ENCODE results near the gene PPP2R5C. TPM values are rescaled to one million over a fixed set of nuclear protein-coding genes. Genes with fewer than 3 reads are reported as not detected.

PPP2R5C gene
- total RNA-seq, 1 experiment from 2014 or later: 301 TPM

GRCh38 chr14:101926620-101927019 is 165.1 kb downstream of the PPP2R5C start:
- Histone ChIP-seq H3K4me1 (ENCODE audit: low read length) (no peaks in the 10 kb centered on the region; the same call in 1 of the 2 replicates), H4K20me1 (ENCODE audit: insufficient read depth, low read depth, low read length) (no peaks in the 10 kb centered on the region), H3K27ac (ENCODE audit: low read length) (no peak overlapping the region), H3K79me2 (ENCODE audit: low read length) (no peaks in the 10 kb centered on the region), H3K9me3 (ENCODE audit: low read length) (no peaks in the 10 kb centered on the region), H3K27me3 (ENCODE audit: low read length) (no peaks in the 10 kb centered on the region), H3K4me2 (ENCODE audit: low read depth, low read length, poor library complexity, severe bottlenecking) (no peak overlapping the region), H3K9ac (ENCODE audit: low read length) (no peak overlapping the region), H3K9me2 (replicated peaks; ENCODE audit: insufficient read depth, low read length) (no peaks in the 10 kb centered on the region), H3K36me3 (ENCODE audit: insufficient read depth, low read length) (peaks cover 14% of the 10 kb centered on the region; the same call in 1 of the 2 replicates), H2AFZ (ENCODE audit: low read length) (no peak overlapping the region), H3K4me3 (ENCODE audit: low read length) (no peak overlapping the region)
- DNase-seq: no peak

GRCh38 chr14:101927859-101928258 is 166.3 kb downstream of the PPP2R5C start:
- no peak overlapping the region for H3K9ac ChIP-seq (ENCODE audit: low read length)
- no peak for DNase-seq
- H3K27me3 ChIP-seq (ENCODE audit: low read length): no peaks in the 10 kb centered on the region

GRCh38 chr14:101928415-101928841 is 166.9 kb downstream of the PPP2R5C start:
- no peaks in the 10 kb centered on the region for H3K79me2 ChIP-seq (ENCODE audit: low read length)
- no peak overlapping the region for H3K27ac ChIP-seq (ENCODE audit: low read length)
- H3K27me3 ChIP-seq (ENCODE audit: low read length): no peaks in the 10 kb centered on the region
- H2AFZ ChIP-seq (ENCODE audit: low read length): no peak overlapping the region
- H3K36me3 ChIP-seq (ENCODE audit: insufficient read depth, low read length): peaks cover 14% of the 10 kb centered on the region; the same call in 1 of the 2 replicates
- DNase-seq: no peak
- H3K9me2 ChIP-seq (replicated peaks; ENCODE audit: insufficient read depth, low read length): no peaks in the 10 kb centered on the region
- H4K20me1 ChIP-seq (ENCODE audit: insufficient read depth, low read depth, low read length): no peaks in the 10 kb centered on the region
- H3K4me2 ChIP-seq (ENCODE audit: low read depth, low read length, poor library complexity, severe bottlenecking): no peak overlapping the region
- H3K9ac ChIP-seq (ENCODE audit: low read length): no peak overlapping the region
- no peaks in the 10 kb centered on the region; the same call in 1 of the 2 replicates for H3K4me1 ChIP-seq (ENCODE audit: low read length)
- H3K9me3 ChIP-seq (ENCODE audit: low read length): no peaks in the 10 kb centered on the region
- H3K4me3 ChIP-seq (ENCODE audit: low read length): no peak overlapping the region

More at GRCh38 chr14:101927859-101928258, 166.3 kb downstream of the PPP2R5C start:
- no peaks in the 10 kb centered on the region for H3K9me3 ChIP-seq (ENCODE audit: low read length)
- no peak overlapping the region for H3K4me3 ChIP-seq (ENCODE audit: low read length)
- no peak overlapping the region for H3K4me2 ChIP-seq (ENCODE audit: low read depth, low read length, poor library complexity, severe bottlenecking)
- H3K36me3 ChIP-seq (ENCODE audit: insufficient read depth, low read length): peaks cover 14% of the 10 kb centered on the region; the same call in 1 of the 2 replicates
- no peak overlapping the region for H3K27ac ChIP-seq (ENCODE audit: low read length)
- no peaks in the 10 kb centered on the region for H3K79me2 ChIP-seq (ENCODE audit: low read length)
- no peaks in the 10 kb centered on the region for H3K9me2 ChIP-seq (replicated peaks; ENCODE audit: insufficient read depth, low read length)
- H2AFZ ChIP-seq (ENCODE audit: low read length): no peak overlapping the region
- H4K20me1 ChIP-seq (ENCODE audit: insufficient read depth, low read depth, low read length): no peaks in the 10 kb centered on the region
- H3K4me1 ChIP-seq (ENCODE audit: low read length): no peaks in the 10 kb centered on the region; the same call in 1 of the 2 replicates

- Histone ChIP-seq H3K4me1 (ENCODE audit: low read length) (no peaks in the 10 kb centered on the region; the same call in 1 of the 2 replicates), H3K79me2 (ENCODE audit: low read length) (no peaks in the 10 kb centered on the region), H3K27ac (ENCODE audit: low read length) (no peak overlapping the region), H3K9me3 (ENCODE audit: low read length) (no peaks in the 10 kb centered on the region), H3K4me3 (ENCODE audit: low read length) (no peak overlapping the region), H3K36me3 (ENCODE audit: insufficient read depth, low read length) (peaks cover 14% of the 10 kb centered on the region; the same call in 1 of the 2 replicates), H3K9ac (ENCODE audit: low read length) (no peak overlapping the region), H2AFZ (ENCODE audit: low read length) (no peak overlapping the region), H3K4me2 (ENCODE audit: low read depth, low read length, poor library complexity, severe bottlenecking) (no peak overlapping the region), H4K20me1 (ENCODE audit: insufficient read depth, low read depth, low read length) (no peaks in the 10 kb centered on the region), H3K27me3 (ENCODE audit: low read length) (no peaks in the 10 kb centered on the region), H3K9me2 (replicated peaks; ENCODE audit: insufficient read depth, low read length) (no peaks in the 10 kb centered on the region)
- no peak for DNase-seq
Observed at GRCh38 chr14:101929096-101929495, 167.6 kb downstream of the PPP2R5C start.

- no peaks in the 10 kb centered on the region for H3K79me2 ChIP-seq (ENCODE audit: low read length)
- no peaks in the 10 kb centered on the region for H3K27me3 ChIP-seq (ENCODE audit: low read length)
- DNase-seq: no peak
- no peak overlapping the region for H3K27ac ChIP-seq (ENCODE audit: low read length)
- H3K9me2 ChIP-seq (replicated peaks; ENCODE audit: insufficient read depth, low read length): no peaks in the 10 kb centered on the region
- no peaks in the 10 kb centered on the region for H3K9me3 ChIP-seq (ENCODE audit: low read length)
- H4K20me1 ChIP-seq (ENCODE audit: insufficient read depth, low read depth, low read length): no peaks in the 10 kb centered on the region
- no peak overlapping the region for H3K9ac ChIP-seq (ENCODE audit: low read length)
- no peak overlapping the region for H2AFZ ChIP-seq (ENCODE audit: low read length)
- no peak overlapping the region for H3K4me2 ChIP-seq (ENCODE audit: low read depth, low read length, poor library complexity, severe bottlenecking)
- H3K4me3 ChIP-seq (ENCODE audit: low read length): no peak overlapping the region
- H3K4me1 ChIP-seq (ENCODE audit: low read length): no peaks in the 10 kb centered on the region; the same call in 1 of the 2 replicates
- peaks cover 14% of the 10 kb centered on the region; the same call in 1 of the 2 replicates for H3K36me3 ChIP-seq (ENCODE audit: insufficient read depth, low read length)
Observed at GRCh38 chr14:101929946-101930345, 168.4 kb downstream of the PPP2R5C start.

- DNase-seq: no peak
- no peaks in the 10 kb centered on the region; the same call in 1 of the 2 replicates for H3K4me1 ChIP-seq (ENCODE audit: low read length)
- H3K9me2 ChIP-seq (replicated peaks; ENCODE audit: insufficient read depth, low read length): no peaks in the 10 kb centered on the region
- no peaks in the 10 kb centered on the region for H3K9me3 ChIP-seq (ENCODE audit: low read length)
- H3K4me3 ChIP-seq (ENCODE audit: low read length): no peak overlapping the region
- H3K4me2 ChIP-seq (ENCODE audit: low read depth, low read length, poor library complexity, severe bottlenecking): no peak overlapping the region
- H3K36me3 ChIP-seq (ENCODE audit: insufficient read depth, low read length): peaks cover 8% of the 10 kb centered on the region; the same call in 1 of the 2 replicates
- H3K27me3 ChIP-seq (ENCODE audit: low read length): no peaks in the 10 kb centered on the region
- H2AFZ ChIP-seq (ENCODE audit: low read length): no peak overlapping the region
- H4K20me1 ChIP-seq (ENCODE audit: insufficient read depth, low read depth, low read length): no peaks in the 10 kb centered on the region
- H3K9ac ChIP-seq (ENCODE audit: low read length): no peak overlapping the region
- H3K27ac ChIP-seq (ENCODE audit: low read length): no peak overlapping the region
- no peaks in the 10 kb centered on the region for H3K79me2 ChIP-seq (ENCODE audit: low read length)
Observed at GRCh38 chr14:101932673-101933072, 171.2 kb downstream of the PPP2R5C start.

GRCh38 chr14:101933209-101933608 is 171.7 kb downstream of the PPP2R5C start:
- Histone ChIP-seq H2AFZ (ENCODE audit: low read length) (no peak overlapping the region), H3K4me3 (ENCODE audit: low read length) (no peak overlapping the region), H4K20me1 (ENCODE audit: insufficient read depth, low read depth, low read length) (no peaks in the 10 kb centered on the region), H3K9me3 (ENCODE audit: low read length) (no peaks in the 10 kb centered on the region), H3K4me2 (ENCODE audit: low read depth, low read length, poor library complexity, severe bottlenecking) (no peak overlapping the region), H3K79me2 (ENCODE audit: low read length) (no peaks in the 10 kb centered on the region), H3K9ac (ENCODE audit: low read length) (no peak overlapping the region), H3K27me3 (ENCODE audit: low read length) (no peaks in the 10 kb centered on the region), H3K9me2 (replicated peaks; ENCODE audit: insufficient read depth, low read length) (no peaks in the 10 kb centered on the region), H3K27ac (ENCODE audit: low read length) (no peak overlapping the region), H3K4me1 (ENCODE audit: low read length) (no peaks in the 10 kb centered on the region; the same call in 1 of the 2 replicates), H3K36me3 (ENCODE audit: insufficient read depth, low read length) (0 out of 2 replicates have a peak, but pooled peaks cover 4% of the 10 kb centered on the region)
- no peak for DNase-seq

GRCh38 chr14:101934601-101935150 is 173.2 kb downstream of the PPP2R5C start:
- DNase-seq: no peak
- H3K9me2 ChIP-seq (replicated peaks; ENCODE audit: insufficient read depth, low read length): no peaks in the 10 kb centered on the region
- no peak overlapping the region for H3K9ac ChIP-seq (ENCODE audit: low read length)
- no peaks in the 10 kb centered on the region for H3K27me3 ChIP-seq (ENCODE audit: low read length)
- no peak overlapping the region for H2AFZ ChIP-seq (ENCODE audit: low read length)
- no peak overlapping the region for H3K27ac ChIP-seq (ENCODE audit: low read length)
- no peaks in the 10 kb centered on the region for H3K9me3 ChIP-seq (ENCODE audit: low read length)
- H4K20me1 ChIP-seq (ENCODE audit: insufficient read depth, low read depth, low read length): no peaks in the 10 kb centered on the region
- no peak overlapping the region for H3K4me2 ChIP-seq (ENCODE audit: low read depth, low read length, poor library complexity, severe bottlenecking)
- no peaks in the 10 kb centered on the region; the same call in 1 of the 2 replicates for H3K4me1 ChIP-seq (ENCODE audit: low read length)
- no peak overlapping the region for H3K4me3 ChIP-seq (ENCODE audit: low read length)
- no peaks in the 10 kb centered on the region for H3K36me3 ChIP-seq (ENCODE audit: insufficient read depth, low read length)
- no peaks in the 10 kb centered on the region for H3K79me2 ChIP-seq (ENCODE audit: low read length)
